ENCODE measurements around the gene NPFFR2. TPM values are rescaled to one million over a fixed set of nuclear protein-coding genes. Genes with fewer than 3 reads are reported as not detected.
"Not testable (repeated sequence)": the region's sequence is repeated elsewhere in the genome, so short reads cannot be mapped to it uniquely, and the experiment has no call there.

The NPFFR2 gene
- polyA plus RNA-seq, 2 donors: not detected

GRCh38 chr4:72109959-72110497 is 78.2 kb downstream of the NPFFR2 start:
- no peaks in the 10 kb centered on the region for H3K36me3 ChIP-seq (ENCODE audit: control insufficient read depth in 2 of 2, insufficient read depth in 2 of 2, low read length in 1 of 2)
- no peaks in the 10 kb centered on the region for H3K27me3 ChIP-seq (ENCODE audit: control insufficient read depth in 1 of 2, insufficient read depth in 2 of 2, low read length in 2 of 2)
- no peak overlapping the region for H3K27ac ChIP-seq (ENCODE audit: low read depth in 2 of 2, low read length in 1 of 2)
- no peaks in the 10 kb centered on the region for H3K9me3 ChIP-seq (ENCODE audit: control insufficient read depth in 2 of 2, insufficient read depth in 1 of 2, low read depth in 1 of 2, low read length in 1 of 2)
- H3K4me3 ChIP-seq (ENCODE audit: low read depth in 1 of 2, low read length in 2 of 2): no peak overlapping the region
- no peaks in the 10 kb centered on the region for H3K4me1 ChIP-seq (ENCODE audit: control insufficient read depth in 2 of 2, insufficient read depth in 2 of 2, low read length in 1 of 2)
- WGBS, 2 donors: 81 to 83% methylated on average over 2 of the region's 2 CpGs

DNA sequence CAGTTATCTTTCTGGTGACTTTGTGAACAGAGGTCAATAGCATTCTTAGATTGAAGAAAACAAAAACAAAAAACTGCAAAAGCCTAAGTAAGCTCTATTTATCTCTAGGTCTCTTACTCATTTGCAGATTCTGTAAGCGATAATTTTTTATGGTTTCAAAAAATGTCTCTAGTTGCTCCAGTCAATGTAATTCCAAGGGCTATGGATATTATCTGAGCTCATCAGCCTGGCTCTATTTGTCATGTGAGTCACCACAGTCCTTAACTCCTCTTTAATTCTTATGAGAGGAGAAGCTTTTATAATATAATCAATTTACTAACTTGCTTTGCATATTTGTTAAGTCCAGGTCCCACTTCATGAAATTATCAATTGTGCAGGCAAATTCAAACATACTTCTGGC is 79.1 kb downstream of the NPFFR2 start:
- no peaks in the 10 kb centered on the region for H3K27me3 ChIP-seq (ENCODE audit: control insufficient read depth in 1 of 2, insufficient read depth in 2 of 2, low read length in 2 of 2)
- H3K27ac ChIP-seq (ENCODE audit: low read depth in 2 of 2, low read length in 1 of 2): no peak overlapping the region
- H3K9me3 ChIP-seq (ENCODE audit: control insufficient read depth in 2 of 2, insufficient read depth in 1 of 2, low read depth in 1 of 2, low read length in 1 of 2): no peaks in the 10 kb centered on the region
- H3K4me3 ChIP-seq (ENCODE audit: low read depth in 1 of 2, low read length in 2 of 2): no peak overlapping the region
- no peaks in the 10 kb centered on the region for H3K4me1 ChIP-seq (ENCODE audit: control insufficient read depth in 2 of 2, insufficient read depth in 2 of 2, low read length in 1 of 2)
- no peaks in the 10 kb centered on the region for H3K36me3 ChIP-seq (ENCODE audit: control insufficient read depth in 2 of 2, insufficient read depth in 2 of 2, low read length in 1 of 2)
- WGBS, 2 donors: 94 to 97% methylated on average over 1 of the region's 1 CpG

GRCh38 chr4:72111863-72112262 is 80.1 kb downstream of the NPFFR2 start:
- no peak overlapping the region for H3K27ac ChIP-seq (ENCODE audit: low read depth in 2 of 2, low read length in 1 of 2)
- H3K9me3 ChIP-seq (ENCODE audit: control insufficient read depth in 2 of 2, insufficient read depth in 1 of 2, low read depth in 1 of 2, low read length in 1 of 2): no peaks in the 10 kb centered on the region
- no peak overlapping the region for H3K4me3 ChIP-seq (ENCODE audit: low read depth in 1 of 2, low read length in 2 of 2)
- no peaks in the 10 kb centered on the region for H3K4me1 ChIP-seq (ENCODE audit: control insufficient read depth in 2 of 2, insufficient read depth in 2 of 2, low read length in 1 of 2)
- H3K36me3 ChIP-seq (ENCODE audit: control insufficient read depth in 2 of 2, insufficient read depth in 2 of 2, low read length in 1 of 2): no peaks in the 10 kb centered on the region
- H3K27me3 ChIP-seq (ENCODE audit: control insufficient read depth in 1 of 2, insufficient read depth in 2 of 2, low read length in 2 of 2): no peaks in the 10 kb centered on the region

DNA sequence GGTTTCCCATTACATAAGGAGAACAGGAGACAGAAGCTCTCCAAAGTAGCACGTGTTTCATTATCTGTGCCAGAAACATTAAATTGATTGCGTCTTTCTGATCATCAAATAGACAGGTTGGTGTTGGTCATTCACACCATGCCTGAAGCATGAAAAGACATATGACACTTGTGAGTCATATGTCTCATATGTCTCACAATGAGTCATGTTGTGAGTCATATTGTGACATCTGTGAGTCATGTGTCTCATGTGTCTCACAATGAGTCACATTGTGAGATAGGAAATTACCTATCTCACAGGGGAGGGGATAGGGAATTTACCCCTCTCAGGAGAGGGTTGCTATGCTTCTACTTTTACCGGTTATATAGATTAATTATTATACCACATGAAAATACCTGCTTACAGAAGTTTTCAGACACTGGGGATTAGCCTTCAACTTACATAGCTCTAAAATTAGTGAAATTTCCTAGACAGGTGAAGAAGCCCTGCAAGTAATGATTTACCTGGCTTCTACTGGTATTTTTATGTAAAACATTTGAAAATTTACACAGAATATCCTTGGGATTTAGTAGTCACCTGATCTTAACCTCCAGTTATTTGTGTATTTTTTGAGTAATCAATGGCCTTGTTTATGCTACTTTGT is 80.8 kb downstream of the NPFFR2 start:
- no peaks in the 10 kb centered on the region for H3K4me1 ChIP-seq (ENCODE audit: control insufficient read depth in 2 of 2, insufficient read depth in 2 of 2, low read length in 1 of 2)
- H3K27ac ChIP-seq (ENCODE audit: low read depth in 2 of 2, low read length in 1 of 2): no peak overlapping the region
- H3K27me3 ChIP-seq (ENCODE audit: control insufficient read depth in 1 of 2, insufficient read depth in 2 of 2, low read length in 2 of 2): no peaks in the 10 kb centered on the region
- no peaks in the 10 kb centered on the region for H3K36me3 ChIP-seq (ENCODE audit: control insufficient read depth in 2 of 2, insufficient read depth in 2 of 2, low read length in 1 of 2)
- no peak overlapping the region for H3K4me3 ChIP-seq (ENCODE audit: low read depth in 1 of 2, low read length in 2 of 2)
- no peaks in the 10 kb centered on the region for H3K9me3 ChIP-seq (ENCODE audit: control insufficient read depth in 2 of 2, insufficient read depth in 1 of 2, low read depth in 1 of 2, low read length in 1 of 2)
- 46 to 54% methylated on average over 3 of the region's 3 CpGs for WGBS, 2 donors

- WGBS, 2 donors: 84 to 89% methylated on average over 3 of the region's 3 CpGs
- H3K9me3 ChIP-seq (ENCODE audit: control insufficient read depth in 2 of 2, insufficient read depth in 1 of 2, low read depth in 1 of 2, low read length in 1 of 2): no peaks in the 10 kb centered on the region
- no peaks in the 10 kb centered on the region for H3K27me3 ChIP-seq (ENCODE audit: control insufficient read depth in 1 of 2, insufficient read depth in 2 of 2, low read length in 2 of 2)
- no peaks in the 10 kb centered on the region for H3K36me3 ChIP-seq (ENCODE audit: control insufficient read depth in 2 of 2, insufficient read depth in 2 of 2, low read length in 1 of 2)
- H3K27ac ChIP-seq (ENCODE audit: low read depth in 2 of 2, low read length in 1 of 2): no peak overlapping the region
- no peak overlapping the region for H3K4me3 ChIP-seq (ENCODE audit: low read depth in 1 of 2, low read length in 2 of 2)
- no peaks in the 10 kb centered on the region for H3K4me1 ChIP-seq (ENCODE audit: control insufficient read depth in 2 of 2, insufficient read depth in 2 of 2, low read length in 1 of 2)
These were observed 86.2 kb downstream of the NPFFR2 start for GRCh38 chr4:72118017-72118416.

DNA sequence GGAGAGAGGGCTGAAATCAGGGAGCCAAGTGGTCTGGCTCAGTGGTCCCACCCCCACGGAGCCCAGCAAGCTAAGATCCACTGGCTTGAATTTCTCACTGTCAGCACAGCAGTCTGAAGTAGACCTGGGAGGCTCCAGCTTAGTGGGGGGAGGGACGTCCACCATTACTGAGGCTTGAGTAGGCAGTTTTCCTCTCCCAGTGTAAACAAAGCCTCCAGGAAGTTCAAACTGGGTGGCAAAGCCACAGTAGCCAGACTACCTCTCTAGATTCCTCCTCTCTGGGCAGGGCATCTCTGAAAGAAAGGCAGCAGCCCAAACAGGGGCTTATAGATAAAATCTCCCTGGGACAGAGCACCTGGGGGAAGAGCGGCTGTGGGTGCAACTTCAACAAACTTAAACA is 88.1 kb downstream of the NPFFR2 start:
- H3K4me1 ChIP-seq (ENCODE audit: control insufficient read depth in 2 of 2, insufficient read depth in 2 of 2, low read length in 1 of 2): no peaks in the 10 kb centered on the region
- H3K9me3 ChIP-seq (ENCODE audit: control insufficient read depth in 2 of 2, insufficient read depth in 1 of 2, low read depth in 1 of 2, low read length in 1 of 2): no peaks in the 10 kb centered on the region
- no peak overlapping the region for H3K4me3 ChIP-seq (ENCODE audit: low read depth in 1 of 2, low read length in 2 of 2)
- no peak overlapping the region for H3K27ac ChIP-seq (ENCODE audit: low read depth in 2 of 2, low read length in 1 of 2)
- no peaks in the 10 kb centered on the region for H3K36me3 ChIP-seq (ENCODE audit: control insufficient read depth in 2 of 2, insufficient read depth in 2 of 2, low read length in 1 of 2)
- H3K27me3 ChIP-seq (ENCODE audit: control insufficient read depth in 1 of 2, insufficient read depth in 2 of 2, low read length in 2 of 2): no peaks in the 10 kb centered on the region
- WGBS, 2 donors: 48 to 49% methylated on average over 3 of the region's 3 CpGs

DNA sequence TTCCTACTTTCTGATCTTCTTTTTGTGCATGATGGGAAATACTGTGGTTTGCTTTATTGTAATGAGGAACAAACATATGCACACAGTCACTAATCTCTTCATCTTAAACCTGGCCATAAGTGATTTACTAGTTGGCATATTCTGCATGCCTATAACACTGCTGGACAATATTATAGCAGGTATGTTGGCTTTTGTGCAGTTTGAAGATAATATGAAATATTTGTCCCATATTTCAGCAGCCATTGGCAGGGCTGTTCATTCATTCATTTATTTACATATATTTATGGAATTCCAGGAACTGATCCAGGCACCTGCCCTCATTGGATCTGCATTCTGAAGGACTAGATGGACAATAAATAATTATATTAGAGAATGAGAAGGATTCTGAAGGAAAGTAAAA is 96.9 kb downstream of the NPFFR2 start:
- Histone ChIP-seq H3K36me3 (ENCODE audit: control insufficient read depth in 2 of 2, insufficient read depth in 2 of 2, low read length in 1 of 2) (no peaks in the 10 kb centered on the region), H3K4me3 (ENCODE audit: low read depth in 1 of 2, low read length in 2 of 2) (no peak overlapping the region), H3K9me3 (ENCODE audit: control insufficient read depth in 2 of 2, insufficient read depth in 1 of 2, low read depth in 1 of 2, low read length in 1 of 2) (no peaks in the 10 kb centered on the region), H3K4me1 (ENCODE audit: control insufficient read depth in 2 of 2, insufficient read depth in 2 of 2, low read length in 1 of 2) (no peaks in the 10 kb centered on the region), H3K27ac (ENCODE audit: low read depth in 2 of 2, low read length in 1 of 2) (no peak overlapping the region), H3K27me3 (ENCODE audit: control insufficient read depth in 1 of 2, insufficient read depth in 2 of 2, low read length in 2 of 2) (no peaks in the 10 kb centered on the region)

DNA sequence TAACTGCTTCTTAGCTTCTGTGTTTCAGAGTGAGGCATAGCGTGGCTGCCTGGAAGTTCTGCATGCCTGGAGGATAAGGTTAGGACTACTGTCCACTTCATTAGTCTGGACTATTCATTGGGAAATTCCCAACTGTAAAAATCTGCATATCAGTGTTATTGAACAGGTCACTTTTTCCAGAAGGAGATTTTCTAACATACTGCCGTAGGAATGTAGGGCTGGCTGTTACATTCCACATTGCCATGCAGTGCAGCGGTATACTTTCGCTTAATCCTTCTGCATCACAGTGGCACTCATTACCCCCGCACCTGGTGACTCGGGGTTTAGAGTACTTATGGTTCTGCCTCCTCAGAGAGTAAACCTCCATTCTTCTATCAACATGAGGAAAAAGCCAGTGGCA is 104.6 kb downstream of the NPFFR2 start:
- no peaks in the 10 kb centered on the region for H3K36me3 ChIP-seq (ENCODE audit: control insufficient read depth in 2 of 2, insufficient read depth in 2 of 2, low read length in 1 of 2)
- H3K4me1 ChIP-seq (ENCODE audit: control insufficient read depth in 2 of 2, insufficient read depth in 2 of 2, low read length in 1 of 2): no peaks in the 10 kb centered on the region
- 87 to 90% methylated on average over 6 of the region's 6 CpGs for WGBS, 2 donors
- no peaks in the 10 kb centered on the region for H3K9me3 ChIP-seq (ENCODE audit: control insufficient read depth in 2 of 2, insufficient read depth in 1 of 2, low read depth in 1 of 2, low read length in 1 of 2)
- H3K27ac ChIP-seq (ENCODE audit: low read depth in 2 of 2, low read length in 1 of 2): no peak overlapping the region
- no peaks in the 10 kb centered on the region for H3K27me3 ChIP-seq (ENCODE audit: control insufficient read depth in 1 of 2, insufficient read depth in 2 of 2, low read length in 2 of 2)
- no peak overlapping the region for H3K4me3 ChIP-seq (ENCODE audit: low read depth in 1 of 2, low read length in 2 of 2)

DNA sequence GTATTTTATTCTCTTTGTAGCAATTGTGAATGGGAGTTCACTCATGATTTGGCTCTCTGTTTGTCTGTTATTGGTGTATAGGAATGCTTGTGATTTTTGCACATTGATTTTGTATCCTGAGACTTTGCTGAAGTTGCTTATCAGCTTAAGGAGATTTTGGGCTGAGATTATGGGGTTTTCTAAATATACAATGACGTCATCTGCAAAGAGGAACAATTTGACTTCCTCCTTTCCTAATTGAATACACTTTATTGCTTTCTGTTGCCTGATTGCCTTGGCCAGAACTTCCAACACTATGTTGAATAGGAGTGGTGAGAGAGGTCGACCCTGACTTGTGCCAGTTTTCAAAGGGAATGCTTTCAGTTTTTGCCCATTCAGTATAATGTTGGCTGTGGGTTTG is 108.2 kb downstream of the NPFFR2 start:
- not testable (repeated sequence) for H3K27me3 ChIP-seq (ENCODE audit: control insufficient read depth in 1 of 2, insufficient read depth in 2 of 2, low read length in 2 of 2); H3K9me3 ChIP-seq (ENCODE audit: control insufficient read depth in 2 of 2, insufficient read depth in 1 of 2, low read depth in 1 of 2, low read length in 1 of 2); H3K4me3 ChIP-seq (ENCODE audit: low read depth in 1 of 2, low read length in 2 of 2); H3K4me1 ChIP-seq (ENCODE audit: control insufficient read depth in 2 of 2, insufficient read depth in 2 of 2, low read length in 1 of 2); H3K36me3 ChIP-seq (ENCODE audit: control insufficient read depth in 2 of 2, insufficient read depth in 2 of 2, low read length in 1 of 2); H3K27ac ChIP-seq (ENCODE audit: low read depth in 2 of 2, low read length in 1 of 2)
- WGBS, 2 donors: 52 to 58% methylated on average over 2 of the region's 2 CpGs

- WGBS, 2 donors: 57 to 65% methylated on average over 2 of the region's 2 CpGs
- no peak overlapping the region for H3K27ac ChIP-seq (ENCODE audit: low read depth in 2 of 2, low read length in 1 of 2)
- no peaks in the 10 kb centered on the region for H3K27me3 ChIP-seq (ENCODE audit: control insufficient read depth in 1 of 2, insufficient read depth in 2 of 2, low read length in 2 of 2)
- H3K4me3 ChIP-seq (ENCODE audit: low read depth in 1 of 2, low read length in 2 of 2): no peak overlapping the region
- no peaks in the 10 kb centered on the region for H3K9me3 ChIP-seq (ENCODE audit: control insufficient read depth in 2 of 2, insufficient read depth in 1 of 2, low read depth in 1 of 2, low read length in 1 of 2)
- no peaks in the 10 kb centered on the region for H3K4me1 ChIP-seq (ENCODE audit: control insufficient read depth in 2 of 2, insufficient read depth in 2 of 2, low read length in 1 of 2)
- no peaks in the 10 kb centered on the region for H3K36me3 ChIP-seq (ENCODE audit: control insufficient read depth in 2 of 2, insufficient read depth in 2 of 2, low read length in 1 of 2)
These were observed 112.4 kb downstream of the NPFFR2 start for GRCh38 chr4:72144241-72144640.

Measured in esophagus (tissue), 2 donors.